HG02610 (cell line): ENCODE measurements around the gene STARD8.
"Not testable (repeated sequence)": the region's sequence is repeated elsewhere in the genome, so short reads cannot be mapped to it uniquely, and the experiment has no call there.

ENCODE experiments used
- ATAC-seq: cut with Tn5 transposase; IDR thresholded peaks from one replicate; pipeline ENCODE4 v1.9.1; 2021; ENCODE audit warnings: mild to moderate bottlenecking, moderate library complexity; ENCODE audit not compliant: unreplicated experiment

STARD8 gene, protein sequence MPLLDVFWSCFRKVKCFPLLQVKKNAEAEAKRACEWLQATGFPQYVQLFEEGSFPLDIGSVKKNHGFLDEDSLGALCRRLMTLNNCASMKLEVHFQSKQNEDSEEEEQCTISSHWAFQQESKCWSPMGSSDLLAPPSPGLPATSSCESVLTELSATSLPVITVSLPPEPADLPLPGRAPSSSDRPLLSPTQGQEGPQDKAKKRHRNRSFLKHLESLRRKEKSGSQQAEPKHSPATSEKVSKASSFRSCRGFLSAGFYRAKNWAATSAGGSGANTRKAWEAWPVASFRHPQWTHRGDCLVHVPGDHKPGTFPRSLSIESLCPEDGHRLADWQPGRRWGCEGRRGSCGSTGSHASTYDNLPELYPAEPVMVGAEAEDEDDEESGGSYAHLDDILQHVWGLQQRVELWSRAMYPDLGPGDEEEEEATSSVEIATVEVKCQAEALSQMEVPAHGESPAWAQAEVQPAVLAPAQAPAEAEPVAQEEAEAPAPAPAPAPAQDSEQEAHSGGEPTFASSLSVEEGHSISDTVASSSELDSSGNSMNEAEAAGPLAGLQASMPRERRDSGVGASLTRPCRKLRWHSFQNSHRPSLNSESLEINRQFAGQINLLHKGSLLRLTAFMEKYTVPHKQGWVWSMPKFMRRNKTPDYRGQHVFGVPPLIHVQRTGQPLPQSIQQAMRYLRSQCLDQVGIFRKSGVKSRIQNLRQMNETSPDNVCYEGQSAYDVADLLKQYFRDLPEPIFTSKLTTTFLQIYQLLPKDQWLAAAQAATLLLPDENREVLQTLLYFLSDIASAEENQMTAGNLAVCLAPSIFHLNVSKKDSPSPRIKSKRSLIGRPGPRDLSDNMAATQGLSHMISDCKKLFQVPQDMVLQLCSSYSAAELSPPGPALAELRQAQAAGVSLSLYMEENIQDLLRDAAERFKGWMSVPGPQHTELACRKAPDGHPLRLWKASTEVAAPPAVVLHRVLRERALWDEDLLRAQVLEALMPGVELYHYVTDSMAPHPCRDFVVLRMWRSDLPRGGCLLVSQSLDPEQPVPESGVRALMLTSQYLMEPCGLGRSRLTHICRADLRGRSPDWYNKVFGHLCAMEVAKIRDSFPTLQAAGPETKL

GRCh38 chrX:68647156-68647957 is at the start of gene STARD8:
STARD8 (plus strand) TSS chrX:68647666; CDS start chrX:68647883, 217 bp downstream.
- ATAC-seq = no peak

DNA sequence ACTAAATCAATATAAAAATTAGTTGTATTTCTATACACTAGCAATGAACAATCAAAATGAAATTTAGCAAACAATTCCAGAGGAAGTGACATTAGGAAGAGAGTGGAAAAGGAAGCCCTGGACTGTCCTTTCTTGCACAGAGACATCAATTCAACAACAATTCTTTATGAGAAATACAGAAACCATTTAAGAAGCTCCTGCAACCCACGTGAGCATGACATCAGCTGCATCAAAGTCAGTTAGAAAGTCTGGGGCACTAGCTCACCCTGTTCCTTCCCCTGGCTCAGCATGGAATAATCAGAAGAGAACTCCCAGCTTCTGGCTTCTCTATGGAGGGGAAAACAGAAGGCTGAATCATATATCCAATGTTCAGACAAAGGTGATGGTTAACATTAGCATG is 48.6 kb upstream of the STARD8 start:
- ATAC-seq = no peak

DNA sequence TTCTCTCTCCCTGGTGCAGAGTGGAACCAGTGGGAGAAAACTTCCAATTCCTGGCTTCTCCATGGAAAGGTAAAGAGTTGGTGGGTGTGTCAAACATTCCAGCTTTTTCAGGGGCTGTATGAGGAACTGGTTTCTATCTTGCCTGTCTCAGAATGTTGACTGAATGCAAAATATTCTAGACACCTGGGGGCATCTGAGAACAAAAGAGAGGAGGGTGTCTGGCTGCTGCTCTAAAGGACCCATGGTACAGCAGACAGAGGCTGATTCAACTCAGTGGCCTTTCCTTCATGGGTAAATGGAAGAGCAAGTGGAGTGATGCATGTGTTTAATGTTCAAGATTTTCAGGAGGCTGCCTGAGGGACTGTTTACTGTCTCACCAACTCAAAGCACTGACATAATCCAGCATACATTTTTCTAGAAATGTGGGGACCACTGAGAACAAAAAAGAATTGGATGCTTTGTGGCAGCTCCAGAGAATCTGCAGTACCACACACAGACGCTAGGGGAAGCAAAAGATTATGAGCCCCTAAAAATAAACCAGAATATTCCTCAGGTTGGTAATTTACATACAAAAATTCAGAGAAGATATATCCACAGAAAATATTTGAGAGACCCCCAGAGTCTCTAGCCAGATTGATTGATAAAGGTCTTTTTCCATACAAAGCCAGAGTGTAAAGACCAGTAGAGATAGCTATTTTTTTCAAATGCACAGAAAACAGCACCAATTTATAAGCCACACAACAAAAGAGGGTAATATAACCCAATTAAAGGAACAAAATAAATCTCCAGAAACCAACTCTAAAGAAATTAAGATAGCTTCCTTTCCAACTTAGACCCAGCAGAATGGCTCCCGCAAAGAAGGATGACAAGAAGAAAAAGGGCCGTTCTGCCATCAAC is 48.0 kb upstream of the STARD8 start:
- no peak for ATAC-seq

GRCh38 chrX:68604216-68604615 is 43.2 kb upstream of the STARD8 start:
- ATAC-seq = not testable (repeated sequence)

- not testable (repeated sequence) for ATAC-seq
Observed at GRCh38 chrX:68614733-68615132, 32.7 kb upstream of the STARD8 start.

- ATAC-seq = no peak
Observed at GRCh38 chrX:68627986-68628385, 19.5 kb upstream of the STARD8 start.

DNA sequence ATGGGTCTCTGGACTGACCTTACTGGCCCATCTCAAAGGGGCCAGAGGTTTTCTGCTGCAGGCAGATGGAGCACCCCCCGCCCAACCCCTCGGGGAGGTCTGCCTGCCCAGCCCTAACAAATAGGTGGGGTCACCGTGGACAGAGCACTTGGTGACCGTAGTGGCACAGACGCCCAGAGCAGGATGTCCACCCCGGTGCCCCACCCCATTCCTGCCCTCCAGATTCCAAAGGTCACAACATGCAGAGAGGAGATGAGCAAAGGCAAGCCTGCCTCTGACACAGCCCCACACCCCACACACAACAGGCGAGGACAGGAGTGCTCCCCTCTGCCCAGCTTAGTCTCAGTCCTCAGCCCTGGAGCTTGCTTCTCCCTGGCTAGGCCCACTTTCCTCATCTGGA is 17.5 kb upstream of the STARD8 start:
- ATAC-seq = not testable (repeated sequence)

- no peak for ATAC-seq
Observed at GRCh38 chrX:68631336-68631735, 16.1 kb upstream of the STARD8 start.

DNA sequence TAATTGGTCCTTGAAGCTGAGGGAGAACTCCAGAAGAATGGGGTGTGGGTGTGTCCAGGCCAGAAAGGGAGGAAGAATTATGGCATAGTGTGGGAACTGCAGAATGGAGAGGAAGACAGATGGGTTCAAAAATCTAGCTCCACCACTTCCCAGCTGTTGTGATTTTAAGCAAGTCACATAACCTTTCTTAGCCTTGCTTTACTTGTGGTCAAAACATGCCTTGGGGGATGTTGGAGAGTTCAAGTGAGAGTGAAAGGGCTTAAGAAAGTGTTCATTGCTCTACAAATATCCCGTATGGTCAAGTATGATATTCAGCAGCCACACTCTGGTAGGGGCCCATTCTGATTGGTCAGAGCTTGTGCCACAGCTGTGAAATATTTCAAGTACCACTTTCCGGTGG is 15.0 kb upstream of the STARD8 start:
- ATAC-seq = no peak

GRCh38 chrX:68633981-68634380 is 13.5 kb upstream of the STARD8 start:
- ATAC-seq = no peak

DNA sequence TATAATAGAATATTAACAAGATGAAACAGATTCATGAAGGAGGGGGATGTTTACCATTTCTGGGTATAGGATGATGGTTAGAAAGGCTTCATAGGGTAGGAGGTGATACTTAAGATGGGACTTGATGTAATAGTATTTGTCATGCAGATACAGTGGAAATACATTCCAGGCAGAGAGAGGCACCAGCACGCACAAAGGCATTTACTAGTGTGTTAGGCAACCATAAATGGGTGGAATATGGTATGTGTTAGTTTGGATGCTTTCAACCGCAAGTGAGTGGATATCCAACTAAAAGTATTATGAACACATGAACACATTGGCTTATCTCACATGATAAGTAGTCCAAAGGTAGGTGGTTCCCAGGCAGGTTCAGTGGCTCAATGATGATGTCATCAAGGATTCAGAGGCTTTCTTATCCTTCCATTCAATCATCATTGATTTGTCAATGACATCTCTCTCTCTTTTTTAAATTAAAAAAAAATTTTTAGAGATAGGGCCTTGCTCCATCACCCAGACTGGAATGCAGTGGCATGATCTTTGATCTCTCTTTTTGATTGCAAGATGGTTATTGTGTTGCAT is 12.7 kb upstream of the STARD8 start:
- no peak for ATAC-seq

DNA sequence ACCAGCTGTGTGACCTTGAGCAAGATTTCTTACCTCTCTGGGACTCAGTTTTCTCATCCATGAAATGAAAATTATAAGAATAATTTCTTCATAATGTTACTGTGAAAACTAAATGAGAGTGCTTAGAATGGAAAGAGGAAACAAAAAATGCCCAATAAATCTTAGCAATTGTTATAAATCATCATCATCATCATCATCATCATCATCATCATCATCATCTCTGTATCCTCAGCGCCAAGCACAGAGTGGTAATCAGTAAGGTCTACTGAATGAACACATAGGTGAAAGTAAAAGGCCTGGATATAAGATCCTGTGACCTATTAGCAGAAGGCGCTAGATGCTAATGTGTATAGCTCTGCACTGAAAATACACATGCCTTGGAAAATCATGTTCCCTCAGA is 6.8 kb upstream of the STARD8 start:
- no peak for ATAC-seq

- no peak for ATAC-seq
Observed at GRCh38 chrX:68644861-68645260, 2.6 kb upstream of the STARD8 start.

DNA sequence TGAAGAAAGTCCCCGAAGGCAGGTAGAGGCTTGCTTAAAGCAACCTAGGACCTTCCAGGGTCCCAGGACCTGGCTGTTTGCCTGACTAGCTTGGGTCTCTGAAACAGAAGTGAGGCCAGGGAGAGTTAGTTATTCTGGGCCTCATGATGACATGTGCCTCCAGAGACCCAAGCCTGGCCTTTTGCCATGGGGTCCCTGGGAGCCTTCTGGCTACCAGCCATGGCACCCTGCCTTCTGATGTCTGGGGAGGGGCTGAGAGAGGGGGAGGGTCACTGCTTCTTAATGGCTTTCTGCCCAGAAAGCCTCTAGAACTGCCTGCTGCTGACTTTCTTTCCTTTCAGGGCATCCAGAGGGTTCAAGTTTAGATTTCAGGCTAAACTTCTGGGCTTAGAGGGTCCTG is 1.0 kb upstream of the STARD8 start:
- ATAC-seq = no peak

DNA sequence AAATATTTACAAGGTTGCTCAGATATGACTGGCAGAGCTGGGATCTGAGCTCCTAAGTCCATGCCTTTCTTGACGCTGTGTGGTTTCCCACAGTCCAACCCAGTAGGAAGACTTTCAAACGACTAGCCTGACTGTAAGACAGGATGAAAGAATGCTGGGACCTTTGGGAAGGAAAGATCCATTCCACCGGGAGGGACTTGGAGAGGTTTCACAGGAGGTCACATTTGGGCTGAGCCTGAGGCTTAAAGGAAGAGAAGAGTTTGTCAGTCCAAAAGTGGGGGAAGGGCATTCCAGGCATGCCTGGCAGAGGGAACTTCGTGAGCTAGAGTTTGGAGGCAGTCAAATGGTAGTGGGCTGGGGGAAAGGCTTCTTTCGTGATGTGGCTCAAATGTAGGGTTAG is 1.5 kb downstream of the STARD8 start:
- no peak for ATAC-seq

DNA sequence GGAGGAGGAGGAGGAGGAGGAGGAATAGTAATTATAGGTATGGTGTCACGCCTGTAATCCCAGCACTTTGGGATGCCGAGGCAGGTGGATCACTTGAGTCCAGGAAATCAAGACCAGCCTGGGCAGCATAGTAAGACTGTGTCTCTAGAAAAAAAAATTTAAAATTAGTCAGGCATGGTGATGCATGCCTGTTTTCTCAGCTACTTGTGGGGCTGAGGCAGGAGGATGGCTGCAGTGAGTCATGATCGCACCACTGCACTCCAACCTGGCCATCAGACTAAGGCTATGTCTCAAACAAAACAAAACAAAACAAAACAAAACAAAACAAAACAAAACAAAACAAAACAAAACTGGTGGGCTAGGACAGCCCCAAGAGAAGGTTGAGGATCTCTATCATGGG is 3.0 kb downstream of the STARD8 start:
- ATAC-seq = no peak

GRCh38 chrX:68651110-68651509 is 3.6 kb downstream of the STARD8 start:
- ATAC-seq = no peak

- no peak for ATAC-seq
Observed at GRCh38 chrX:68652326-68653170, 5.1 kb downstream of the STARD8 start.
